Right lobe of liver (tissue), 6 donors: ENCODE results near the gene CD164. TPM values are rescaled to one million over a fixed set of nuclear protein-coding genes. Genes with fewer than 3 reads are reported as not detected.
A peak's percentile ranks its signal among the peaks of the same experiment; 100 is the strongest.

ENCODE experiments used
- ATAC-seq, 4 donors: fragments of 200-7000 bp; cut with Tn5 transposase; one replicate each; pipeline ENCODE4 v1.9.1; 2020; ENCODE audit warnings: mild to moderate bottlenecking in 4 of 4, moderate library complexity in 4 of 4
- DNase-seq, 3 donors: peaks; one replicate each; pipeline ENCODE4 v3.0.0-alpha.2; 2020
- H3K27ac ChIP-seq, 3 donors: fragments of 200-600 bp; one replicate each; pipeline ENCODE4 v1.8.0; 2022
- H3K27me3 ChIP-seq, 2 donors: fragments of 200-600 bp; one replicate each; pipeline ENCODE4 v1.8.0; 2022
- H3K36me3 ChIP-seq, 4 donors: fragments of 200-600 bp; sonication (generic) in 1 of 4; one replicate each; pipeline versions ENCODE4 v1.5.1 to v1.8.0; 2017 to 2022; ENCODE audit warnings: control low read depth in 1 of 4
- H3K4me1 ChIP-seq, 4 donors: fragments of 200-600 bp; sonication (generic) in 1 of 4; one replicate each; pipeline versions ENCODE4 v1.5.1 to v1.8.0; 2017 to 2022; ENCODE audit warnings: control low read depth in 1 of 4
- H3K4me3 ChIP-seq, 3 donors: fragments of 200-600 bp; one replicate each; pipeline ENCODE4 v1.8.0; 2022
- H3K9me3 ChIP-seq, 4 donors: fragments of 200-600 bp; sonication (generic) in 1 of 4; one replicate each; pipeline versions ENCODE4 v1.5.1 to v1.8.0; 2017 to 2022; ENCODE audit warnings: control low read depth in 1 of 4
- POLR2A ChIP-seq: fragments of 450-650 bp; IDR thresholded peaks from one replicate; pipeline ENCODE4 v1.6.1; 2017; ENCODE audit warnings: antibody characterized with exemption, mild to moderate bottlenecking
- WGBS: methylation state at CpG from one replicate; pipeline ENCODE4 v1.1.6; 2018; ENCODE audit warnings: low coverage, low lambda C conversion rate; ENCODE audit not compliant: insufficient coverage; ENCODE audit errors: missing lambda C conversion rate; 5-methylcytosine and 5-hydroxymethylcytosine counted together
- intact Hi-C, 2 donors: fragments of 100-400 bp; cut with DNase I; formaldehyde crosslinking; loops; one replicate each; pipeline versions ENCODE4 v1.11.2 to v1.14.1; 2022
- total RNA-seq, 6 experiments: library from RNA; depleted of rRNA in 2 of 6; stranded (reverse); fragments of >200 nt in 2 of 6; fragmentation: NEBNext Ultra II Directional in 3 of 6; extraction: Animal tissue kit (Norgen Biotek cat#: 25700) in 3 of 6; gene quantifications; one replicate each; pipeline versions ENCODE4 v1.1.0 to v1.2.4, GENCODE V29; 2016 to 2023
- TF ChIP-seq, protein P1 (sequence below), 4 donors: fragments of 200-600 bp in 3 of 4; fragments of 450-650 bp in 1 of 4; IDR thresholded peaks; one replicate each; pipeline versions ENCODE4 v1.5.1 to v1.8.0; 2016 to 2022; ENCODE audit warnings: antibody characterized with exemption in 4 of 4, mild to moderate bottlenecking in 2 of 4
- donor health status: DM: no; HTN: yes; CAD: no.
- donor health status: DM: no; HTN: no; CAD: no.
- donor health status: DM: no; HTN: no; CAD: no.
- donor health status: DM: no; HTN: yes; CAD: no.
- donor health status: DM: no; HTN: yes; CAD: no.

The CD164 gene
- total RNA-seq, 6 experiments from 2014 or later = 113 to 173 (median 150) TPM

DNA sequence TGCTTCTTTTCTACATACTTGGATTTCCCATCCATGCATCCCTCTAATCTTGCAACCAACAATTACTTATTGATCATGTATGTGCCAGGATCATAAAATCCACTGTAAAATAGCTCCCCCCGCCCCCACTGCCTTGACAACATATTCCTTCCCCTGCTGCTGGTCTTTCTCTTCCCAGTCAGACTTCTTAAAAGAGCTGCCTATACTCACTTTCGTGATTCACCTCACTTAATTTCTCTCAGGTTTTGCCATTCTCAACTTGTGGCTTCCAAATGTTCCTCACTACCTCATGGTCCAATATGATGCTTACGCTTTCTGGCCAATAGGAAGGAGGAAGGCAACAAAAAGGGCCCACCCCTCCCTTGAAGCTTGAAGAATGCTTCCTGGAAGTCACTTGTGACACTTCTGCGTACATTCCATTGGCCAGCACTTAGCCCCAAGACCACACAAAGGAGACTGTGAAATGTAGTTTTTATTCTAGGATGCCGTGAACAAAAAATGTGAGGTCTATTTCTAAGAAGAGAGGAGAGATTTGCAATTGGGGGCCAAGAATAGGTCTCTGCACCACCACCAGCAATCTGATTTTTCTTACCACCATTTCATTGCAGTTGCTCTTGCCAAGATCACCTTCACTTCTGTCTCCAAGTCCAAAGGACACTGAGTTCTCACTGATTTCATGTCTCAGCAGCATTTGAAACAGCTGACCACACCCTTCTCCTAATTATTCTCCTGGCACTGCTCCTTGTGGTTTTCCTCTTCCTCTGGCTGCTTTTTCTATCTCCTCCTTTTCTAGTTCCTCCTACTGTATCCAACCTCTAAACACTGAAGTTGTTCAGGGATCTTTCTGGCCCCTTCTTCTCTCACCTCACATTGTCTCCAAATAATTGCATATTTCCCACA, 30.8 kb downstream of the CD164 start:
- H3K9me3 ChIP-seq = no peaks in the 10 kb centered on the region
- no peak overlapping the region for H3K4me3 ChIP-seq
- H3K27me3 ChIP-seq = no peaks in the 10 kb centered on the region
- TF ChIP-seq, protein P1, sequence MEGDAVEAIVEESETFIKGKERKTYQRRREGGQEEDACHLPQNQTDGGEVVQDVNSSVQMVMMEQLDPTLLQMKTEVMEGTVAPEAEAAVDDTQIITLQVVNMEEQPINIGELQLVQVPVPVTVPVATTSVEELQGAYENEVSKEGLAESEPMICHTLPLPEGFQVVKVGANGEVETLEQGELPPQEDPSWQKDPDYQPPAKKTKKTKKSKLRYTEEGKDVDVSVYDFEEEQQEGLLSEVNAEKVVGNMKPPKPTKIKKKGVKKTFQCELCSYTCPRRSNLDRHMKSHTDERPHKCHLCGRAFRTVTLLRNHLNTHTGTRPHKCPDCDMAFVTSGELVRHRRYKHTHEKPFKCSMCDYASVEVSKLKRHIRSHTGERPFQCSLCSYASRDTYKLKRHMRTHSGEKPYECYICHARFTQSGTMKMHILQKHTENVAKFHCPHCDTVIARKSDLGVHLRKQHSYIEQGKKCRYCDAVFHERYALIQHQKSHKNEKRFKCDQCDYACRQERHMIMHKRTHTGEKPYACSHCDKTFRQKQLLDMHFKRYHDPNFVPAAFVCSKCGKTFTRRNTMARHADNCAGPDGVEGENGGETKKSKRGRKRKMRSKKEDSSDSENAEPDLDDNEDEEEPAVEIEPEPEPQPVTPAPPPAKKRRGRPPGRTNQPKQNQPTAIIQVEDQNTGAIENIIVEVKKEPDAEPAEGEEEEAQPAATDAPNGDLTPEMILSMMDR (IDR thresholded peaks at IDR 0.05) = no peak
- no peak for TF ChIP-seq POLR2A
- H3K4me1 ChIP-seq = peaks cover 0 to 11% (median 4%) of the 10 kb centered on the region in 4 donors
- intact Hi-C loops = no loop called here
- ATAC-seq (no peak), DNase-seq (no peak)
- WGBS = 95% methylated on average over 4 of the region's 5 CpGs
- H3K27ac ChIP-seq = no peak overlapping the region
- peaks cover 0 to 2% (median 0%) of the 10 kb centered on the region in 4 donors for H3K36me3 ChIP-seq

DNA sequence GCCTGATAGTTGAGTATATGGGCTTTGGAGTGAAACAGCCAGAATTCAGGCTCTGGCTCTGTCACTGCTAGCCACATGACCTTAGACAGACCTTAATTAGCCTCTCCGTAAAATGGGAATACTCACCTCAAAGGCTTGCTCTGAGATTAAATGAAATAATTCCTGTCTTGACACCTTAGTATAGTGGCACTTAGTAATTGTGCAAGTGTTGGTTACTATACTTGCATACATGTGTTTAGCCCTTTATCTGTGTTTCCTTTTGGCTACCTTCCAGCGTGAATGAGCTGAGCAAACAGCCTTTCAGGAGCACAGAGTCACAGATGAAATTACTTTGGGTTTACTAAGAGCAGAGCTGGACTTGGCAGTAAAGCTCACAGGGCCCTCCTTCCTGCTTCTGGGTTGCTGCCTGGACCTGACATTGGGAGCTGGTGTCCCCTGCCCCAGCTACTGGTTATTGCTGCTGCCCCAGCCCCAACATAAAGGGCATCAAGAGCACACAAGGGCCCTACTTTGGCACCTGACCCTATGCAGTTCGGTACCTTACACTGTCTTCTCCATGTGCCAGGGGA, 32.8 kb downstream of the CD164 start:
- Histone ChIP-seq H3K9me3 (no peaks in the 10 kb centered on the region), H3K4me1 (peaks cover 0 to 11% (median 4%) of the 10 kb centered on the region in 4 donors), H3K36me3 (peaks cover 0 to 2% (median 0%) of the 10 kb centered on the region in 4 donors), H3K27me3 (no peaks in the 10 kb centered on the region), H3K4me3 (no peak overlapping the region), H3K27ac (peak overlapping the region in 1 of 3 donors; percentile 20)
- intact Hi-C loops = no loop called here
- WGBS = 19% methylated on average over 3 of the region's 3 CpGs
- peak; percentile 83 to 93 (median 86) for ATAC-seq
- DNase-seq = peak in 2 of 3 donors; percentile 38 to 53
- TF ChIP-seq, protein P1 (IDR thresholded peaks at IDR 0.05) = no peak
- TF ChIP-seq POLR2A = no peak

GRCh38 chr6:109348226-109348625, 34.0 kb downstream of the CD164 start:
- WGBS = 95% methylated on average over 2 of the region's 8 CpGs
- Histone ChIP-seq H3K27ac (no peak overlapping the region), H3K4me3 (no peak overlapping the region), H3K9me3 (no peaks in the 10 kb centered on the region), H3K4me1 (peaks cover 0 to 11% (median 4%) of the 10 kb centered on the region in 4 donors), H3K27me3 (no peaks in the 10 kb centered on the region), H3K36me3 (no peaks in the 10 kb centered on the region)
- ATAC-seq (peak in 3 of 4 donors; percentile 4 to 17 (median 16)), DNase-seq (no peak)
- TF ChIP-seq, protein P1 (IDR thresholded peaks at IDR 0.05) = no peak
- no peak for TF ChIP-seq POLR2A
- intact Hi-C loops = no loop called here

GRCh38 chr6:109347779-109348178, 34.5 kb downstream of the CD164 start:
- no peak for DNase-seq
- peaks cover 0 to 11% (median 4%) of the 10 kb centered on the region in 4 donors for H3K4me1 ChIP-seq
- ATAC-seq = peak in 3 of 4 donors; percentile 24 to 37 (median 30)
- no peaks in the 10 kb centered on the region for H3K36me3 ChIP-seq
- TF ChIP-seq, protein P1 (IDR thresholded peaks at IDR 0.05) = no peak
- no peak for TF ChIP-seq POLR2A
- 31% methylated on average over 2 of the region's 3 CpGs for WGBS
- H3K27me3 ChIP-seq = no peaks in the 10 kb centered on the region
- intact Hi-C loops = no loop called here
- H3K27ac ChIP-seq = no peak overlapping the region
- H3K9me3 ChIP-seq = no peaks in the 10 kb centered on the region
- H3K4me3 ChIP-seq = no peak overlapping the region
